Measurements from ENCODE around the gene ARHGAP31.

- TF ChIP-seq CTCF (IDR thresholded peaks at IDR 0.05) (no peak), POLR2A (IDR thresholded peaks at IDR 0.05) (no peak)
Observed at GRCh38 chr3:119362940-119363725, 69.0 kb downstream of the ARHGAP31 start.

All from tibial nerve (tissue), 3 donors.